MM.1S (cell line): ENCODE results near the gene POPDC2.

Source experiments
- CTCF ChIP-seq: fragments of 300-600 bp; sonication (generic); IDR thresholded peaks from 2 replicates; pipeline ENCODE4 v1.5.1; 2016; ENCODE audit warnings: antibody characterized with exemption, low read length, mixed read lengths
- EZH2 ChIP-seq: fragments of 300-600 bp; sonication (generic); optimal IDR thresholded peaks from 2 replicates; pipeline ENCODE3; 2017; ENCODE audit warnings: low read depth, mild to moderate bottlenecking, antibody characterized with exemption, low read length, mixed read lengths

- TF ChIP-seq CTCF (no peak), EZH2 (no peak)
Measured at GRCh38 chr3:119679874-119680273, 19.5 kb upstream of the POPDC2 start.
